Gastroesophageal sphincter (tissue), 4 donors: ENCODE results near the gene DNAJC1. TPM values are rescaled to one million over a fixed set of nuclear protein-coding genes. Genes with fewer than 3 reads are reported as not detected.

Experiments
- ATAC-seq: fragments of 150-250 bp; one replicate; pipeline ENCODE4 v1.9.1; 2016; ENCODE audit warnings: mild to moderate bottlenecking, moderate library complexity
- H3K27ac ChIP-seq, 4 donors: fragments of 200-600 bp; sonication (generic) in 3 of 4; 1 replicate in 3 of 4; 2 replicates in 1 of 4; pipeline ENCODE4 v1.5.1; 2016 to 2019
- H3K27me3 ChIP-seq: fragments of 200-600 bp; sonication (generic); one replicate; pipeline ENCODE4 v1.5.1; 2019
- H3K36me3 ChIP-seq, 2 donors: fragments of 200-600 bp; sonication (generic); one replicate each; pipeline ENCODE4 v1.5.1; 2019; ENCODE audit warnings: control low read depth in 1 of 2
- H3K4me1 ChIP-seq, 3 donors: fragments of 200-600 bp; sonication (generic); 1 replicate in 2 of 3; 2 replicates in 1 of 3; pipeline ENCODE4 v1.5.1; 2016 to 2019; ENCODE audit warnings: control low read depth in 2 of 3
- H3K4me3 ChIP-seq, 2 donors: fragments of 200-600 bp; sonication (generic); one replicate each; pipeline ENCODE4 v1.5.1; 2019; ENCODE audit warnings: mild to moderate bottlenecking in 1 of 2, moderate library complexity in 1 of 2
- H3K9me3 ChIP-seq, 3 donors: fragments of 200-600 bp; sonication (generic); one replicate each; pipeline ENCODE4 v1.5.1; 2017 to 2019; ENCODE audit warnings: control low read depth in 2 of 3
- CTCF ChIP-seq, 4 experiments: fragments of 200-600 bp in 2 of 4; fragments of 450-650 bp in 2 of 4; sonication (generic) in 1 of 4; IDR thresholded peaks; one replicate each; pipeline ENCODE4 v1.5.1; 2017 to 2019; ENCODE audit warnings: antibody characterized with exemption in 4 of 4, mild to moderate bottlenecking in 2 of 4, moderate library complexity in 2 of 4
- EP300 ChIP-seq: sonication (generic); formaldehyde crosslinking; IDR thresholded peaks from one replicate; pipeline ENCODE4 v1.6.1; 2017; ENCODE audit warnings: antibody characterized with exemption, mild to moderate bottlenecking
- POLR2A ChIP-seq, 2 donors: fragments of 450-650 bp; IDR thresholded peaks; one replicate each; pipeline ENCODE4 v1.6.1; 2017; ENCODE audit warnings: antibody characterized with exemption in 2 of 2, mild to moderate bottlenecking in 2 of 2, moderate library complexity in 1 of 2
- POLR2AphosphoS5 ChIP-seq: sonication (generic); formaldehyde crosslinking; IDR thresholded peaks from one replicate; pipeline ENCODE4 v1.6.1; 2017; ENCODE audit warnings: antibody characterized with exemption
- WGBS, 2 donors: methylation state at CpG; one replicate each; pipeline ENCODE4 v1.1.5; 2018; ENCODE audit warnings: low coverage in 1 of 2; 5-methylcytosine and 5-hydroxymethylcytosine counted together
- total RNA-seq, 4 donors: library from RNA; depleted of rRNA; stranded (reverse); fragments of >200 nt; gene quantifications; one replicate each; pipeline ENCODE4 v1.1.0, GENCODE V29; 2016

The DNAJC1 gene
- total RNA-seq, 4 donors from 2014 or later = 40.8 to 87.0 (median 65.4) TPM

- 75 to 84% methylated on average over 7 of the region's 12 CpGs for WGBS, 2 donors
- no peak for TF ChIP-seq CTCF (IDR thresholded peaks at IDR 0.05)
- TF ChIP-seq POLR2A (IDR thresholded peaks at IDR 0.05) = no peak
- TF ChIP-seq EP300 = no peak
- TF ChIP-seq POLR2AphosphoS5 = no peak
- peaks cover 0 to 57% of the 10 kb centered on the region in 2 donors for H3K36me3 ChIP-seq
These were observed 246.8 kb downstream of the DNAJC1 start for GRCh38 chr10:21756707-21757106.

GRCh38 chr10:21754410-21755011 is 249.0 kb downstream of the DNAJC1 start:
- no peak overlapping the region for H3K27ac ChIP-seq

More at GRCh38 chr10:21756707-21757106, 246.8 kb downstream of the DNAJC1 start:
- no peaks in the 10 kb centered on the region for H3K27me3 ChIP-seq
- H3K9me3 ChIP-seq = no peaks in the 10 kb centered on the region
- ATAC-seq = no peak
- no peaks in the 10 kb centered on the region for H3K4me1 ChIP-seq
- H3K27ac ChIP-seq = no peak overlapping the region
- no peak overlapping the region for H3K4me3 ChIP-seq

GRCh38 chr10:21753497-21754270 is 249.8 kb downstream of the DNAJC1 start:
- Histone ChIP-seq H3K27ac (no peak overlapping the region), H3K36me3 (peaks cover 0 to 43% of the 10 kb centered on the region in 2 donors), H3K4me3 (no peak overlapping the region), H3K27me3 (no peaks in the 10 kb centered on the region), H3K9me3 (no peaks in the 10 kb centered on the region), H3K4me1 (no peaks in the 10 kb centered on the region)
- no peak for ATAC-seq
- WGBS, 2 donors = 91 to 92% methylated on average over 5 to 11 of the region's 18 CpGs
- TF ChIP-seq CTCF (IDR thresholded peaks at IDR 0.05) = no peak
- TF ChIP-seq POLR2AphosphoS5 = no peak
- TF ChIP-seq POLR2A (IDR thresholded peaks at IDR 0.05) = no peak
- TF ChIP-seq EP300 = no peak

More at GRCh38 chr10:21754410-21755011, 249.0 kb downstream of the DNAJC1 start:
- H3K4me3 ChIP-seq = no peak overlapping the region
- no peaks in the 10 kb centered on the region for H3K4me1 ChIP-seq
- no peaks in the 10 kb centered on the region for H3K27me3 ChIP-seq
- H3K9me3 ChIP-seq = no peaks in the 10 kb centered on the region
- TF ChIP-seq POLR2AphosphoS5 = no peak
- no peak for TF ChIP-seq POLR2A (IDR thresholded peaks at IDR 0.05)
- TF ChIP-seq CTCF (IDR thresholded peaks at IDR 0.05) = no peak
- TF ChIP-seq EP300 = no peak
- peaks cover 0 to 51% of the 10 kb centered on the region in 2 donors for H3K36me3 ChIP-seq
- no peak for ATAC-seq
- WGBS, 2 donors = 75 to 91% methylated on average over 6 of the region's 10 CpGs

- no peaks in the 10 kb centered on the region for H3K4me1 ChIP-seq
- no peaks in the 10 kb centered on the region for H3K9me3 ChIP-seq
- peak; percentile 42 for ATAC-seq
- no peak overlapping the region for H3K4me3 ChIP-seq
- no peaks in the 10 kb centered on the region for H3K27me3 ChIP-seq
- no peak overlapping the region for H3K27ac ChIP-seq
- WGBS, 2 donors = 76 to 92% methylated on average over 7 to 14 of the region's 26 CpGs
- no peak for TF ChIP-seq CTCF (IDR thresholded peaks at IDR 0.05)
- TF ChIP-seq POLR2A (IDR thresholded peaks at IDR 0.05) = no peak
- no peak for TF ChIP-seq POLR2AphosphoS5
- TF ChIP-seq EP300 = no peak
- peaks cover 0 to 22% of the 10 kb centered on the region in 2 donors for H3K36me3 ChIP-seq
These were observed 251.9 kb downstream of the DNAJC1 start for GRCh38 chr10:21751341-21752310.
